ENCODE measurements around the gene CCDC154.
"Not testable (repeated sequence)": the region's sequence is repeated elsewhere in the genome, so short reads cannot be mapped to it uniquely, and the experiment has no call there.

CCDC154 gene

GRCh38 chr16:1443980-1444729 is at the start of gene CCDC154:
CCDC154 (minus strand) TSS chr16:1444556; CDS start chr16:1444322, 234 bp downstream.
- DNase-seq: no peak

GRCh38 chr16:1493746-1494094 is 49.4 kb upstream of the CCDC154 start:
- no peak for DNase-seq

- peak; percentile 42 for DNase-seq
These were observed 48.8 kb upstream of the CCDC154 start, which contains the start of gene TELO2 for GRCh38 chr16:1492923-1493745. TELO2 (plus strand) TSS chr16:1493360; CDS start chr16:1494282, 922 bp downstream.

- DNase-seq: no peak
These were observed 47.9 kb upstream of the CCDC154 start for GRCh38 chr16:1492082-1492922.

GRCh38 chr16:1491327-1491726 is 47.0 kb upstream of the CCDC154 start:
- DNase-seq: no peak

GRCh38 chr16:1489077-1489476 is 44.7 kb upstream of the CCDC154 start:
- no peak for DNase-seq

GRCh38 chr16:1488619-1489018 is 44.3 kb upstream of the CCDC154 start, which contains the start of gene PTX4:
PTX4 (minus strand) TSS chr16:1488944; CDS start chr16:1488909, 35 bp downstream.
- no peak for DNase-seq

- no peak for DNase-seq
These were observed 43.8 kb upstream of the CCDC154 start for GRCh38 chr16:1488054-1488601.

- no peak for DNase-seq
These were observed 43.2 kb upstream of the CCDC154 start for GRCh38 chr16:1487395-1488053.

- DNase-seq: no peak
These were observed 42.4 kb upstream of the CCDC154 start for GRCh38 chr16:1486551-1487390.

GRCh38 chr16:1485847-1486496 is 41.6 kb upstream of the CCDC154 start:
- no peak for DNase-seq

GRCh38 chr16:1481906-1482835 is 37.8 kb upstream of the CCDC154 start:
- no peak for DNase-seq

GRCh38 chr16:1478937-1479336 is 34.6 kb upstream of the CCDC154 start:
- DNase-seq: not testable (repeated sequence)

- DNase-seq: no peak
These were observed 32.7 kb upstream of the CCDC154 start for GRCh38 chr16:1477033-1477432.

- no peak for DNase-seq
These were observed 31.3 kb upstream of the CCDC154 start for GRCh38 chr16:1475552-1476114.

GRCh38 chr16:1474796-1475551 is 30.6 kb upstream of the CCDC154 start, which contains the start of gene CLCN7:
CLCN7 (minus strand) TSS chr16:1475028; CDS start chr16:1474974, 54 bp downstream.
- DNase-seq: peak; percentile 38

- DNase-seq: no peak
These were observed 29.9 kb upstream of the CCDC154 start for GRCh38 chr16:1474082-1474795.

- DNase-seq: no peak
These were observed 28.6 kb upstream of the CCDC154 start for GRCh38 chr16:1472974-1473373.

Measured in DMS 273 treated with DMSO at 0.1 percent for 48 hours (cell line).